ENCODE data around the gene EFNA1. TPM values are rescaled to one million over a fixed set of nuclear protein-coding genes. Genes with fewer than 3 reads are reported as not detected.

Gene EFNA1
- total and polyA plus RNA-seq, 2 of the 13 experiments (the other 11 are each of a cell fraction or from before 2014, with no cell fraction given) = 81.8 to 874 TPM

GRCh38 chr1:155178441-155179111 is 50.9 kb downstream of the EFNA1 start (continued):
- TF ChIP-seq RNF219 (CRISPR knock-in tag; IDR thresholded peaks at IDR 0.05) = no peak
- TF ChIP-seq ZNF232 (CRISPR knock-in tag; IDR thresholded peaks at IDR 0.05; ENCODE audit: borderline replicate concordance) = peak; percentile 41; the same call in 1 of the 2 replicates
- no peak for TF ChIP-seq NFE2L2 (IDR thresholded peaks at IDR 0.05; ENCODE audit: low read length)
- TF ChIP-seq ZNF777 (CRISPR knock-in tag; IDR thresholded peaks at IDR 0.05) = 0 out of 2 replicates have a peak, but pooled peaks have one; percentile 24
- no peak for TF ChIP-seq EZH2 (conservative IDR thresholded peaks at IDR 0.05; ENCODE audit: low read depth, low read length)
- no peak for TF ChIP-seq ZNF562 (CRISPR knock-in tag; IDR thresholded peaks at IDR 0.05; ENCODE audit: borderline replicate concordance)
- no peak for TF ChIP-seq ZNF547 (CRISPR knock-in tag; IDR thresholded peaks at IDR 0.05)
- TF ChIP-seq POLR2G (IDR thresholded peaks at IDR 0.05; ENCODE audit: low read depth, low read length) = no peak
- TF ChIP-seq ADNP (CRISPR knock-in tag; IDR thresholded peaks at IDR 0.05) = no peak
- TF ChIP-seq PBX3 (CRISPR knock-in tag; IDR thresholded peaks at IDR 0.05; ENCODE audit: borderline replicate concordance) = no peak
- TF ChIP-seq ZNF224 (CRISPR knock-in tag; IDR thresholded peaks at IDR 0.05) = no peak
- TF ChIP-seq EHMT2 (IDR thresholded peaks at IDR 0.05; ENCODE audit: borderline replicate concordance, low read depth, low read length) = no peak
- no peak for TF ChIP-seq ZNF761 (CRISPR knock-in tag; conservative IDR thresholded peaks at IDR 0.05)
- TF ChIP-seq MED8 (CRISPR knock-in tag; IDR thresholded peaks at IDR 0.05; ENCODE audit: insufficient replicate concordance) = no peak
- no peak for TF ChIP-seq HMGA1 (CRISPR knock-in tag; conservative IDR thresholded peaks at IDR 0.05)
- no peak for TF ChIP-seq ZNF343 (CRISPR knock-in tag; IDR thresholded peaks at IDR 0.05)
- no peak for TF ChIP-seq ZFP62 (CRISPR knock-in tag; IDR thresholded peaks at IDR 0.05)
- no peak for TF ChIP-seq DMAP1 (CRISPR knock-in tag; IDR thresholded peaks at IDR 0.05)
- TF ChIP-seq ZBTB3 (CRISPR knock-in tag; IDR thresholded peaks at IDR 0.05; ENCODE audit: borderline replicate concordance, low read depth) = no peak
- peak; percentile 44 for TF ChIP-seq RBFOX2 (IDR thresholded peaks at IDR 0.05; ENCODE audit: low read depth, low read length)
- TF ChIP-seq KLF12 (CRISPR knock-in tag; IDR thresholded peaks at IDR 0.05; ENCODE audit: borderline replicate concordance) = 0 out of 2 replicates have a peak, but pooled peaks have one; percentile 33
- TF ChIP-seq SCMH1 (CRISPR knock-in tag; IDR thresholded peaks at IDR 0.05; ENCODE audit: borderline replicate concordance) = no peak
- no peak for TF ChIP-seq ZNF331 (CRISPR knock-in tag; IDR thresholded peaks at IDR 0.05)
- TF ChIP-seq ZNF772 (CRISPR knock-in tag; IDR thresholded peaks at IDR 0.05) = no peak
- TF ChIP-seq RFX5 (IDR thresholded peaks at IDR 0.05; ENCODE audit: low read depth, low read length) = no peak
- TF ChIP-seq DRAP1 (CRISPR knock-in tag; IDR thresholded peaks at IDR 0.05) = no peak
- no peak for TF ChIP-seq ZNF207 (IDR thresholded peaks at IDR 0.05; ENCODE audit: borderline replicate concordance)
- no peak for TF ChIP-seq MNT (IDR thresholded peaks at IDR 0.05)

All from HepG2 (cell line).